Smooth muscle cell (in vitro differentiated cells): ENCODE data around the gene LCE7A. TPM values are rescaled to one million over a fixed set of nuclear protein-coding genes. Genes with fewer than 3 reads are reported as not detected.

Experiments used
- DNase-seq: peaks from one replicate; lab custom pipeline; 2025; ENCODE audit not compliant: unreplicated experiment; lab: John Stamatoyannopoulos, UW
- H2AFZ ChIP-seq: fragments of 200-600 bp; sonication (generic); 2 replicates; pipeline ENCODE4 v1.6.0; 2016; ENCODE audit warnings: antibody characterized with exemption, low read depth, mild to moderate bottlenecking
- H3F3A ChIP-seq: fragments of 200-600 bp; sonication (generic); 2 replicates; pipeline ENCODE4 v1.6.0; 2017; ENCODE audit warnings: antibody characterized with exemption, low read depth
- H3K27ac ChIP-seq: fragments of 200-600 bp; sonication (generic); 2 replicates; pipeline ENCODE4 v1.5.1; 2016; ENCODE audit warnings: low read depth, mild to moderate bottlenecking
- H3K27me3 ChIP-seq: fragments of 200-600 bp; sonication (generic); 2 replicates; pipeline ENCODE4 v1.6.1; 2016; ENCODE audit warnings: low read depth, mild to moderate bottlenecking
- H3K36me3 ChIP-seq: fragments of 200-600 bp; sonication (generic); 2 replicates; pipeline ENCODE4 v1.5.1; 2016; ENCODE audit warnings: low read depth
- H3K4me1 ChIP-seq: fragments of 200-600 bp; sonication (generic); 2 replicates; pipeline ENCODE4 v1.5.1; 2016; ENCODE audit warnings: low read depth
- H3K4me2 ChIP-seq: fragments of 200-600 bp; sonication (generic); 2 replicates; pipeline ENCODE4 v1.6.0; 2016; ENCODE audit warnings: mild to moderate bottlenecking
- H3K4me3 ChIP-seq: fragments of 200-600 bp; sonication (generic); 2 replicates; pipeline ENCODE4 v1.5.1; 2016; ENCODE audit warnings: mild to moderate bottlenecking
- H3K79me2 ChIP-seq: fragments of 200-600 bp; sonication (generic); 2 replicates; pipeline ENCODE4 v1.6.0; 2016; ENCODE audit warnings: low read depth, mild to moderate bottlenecking
- H3K9ac ChIP-seq: fragments of 200-600 bp; sonication (generic); 2 replicates; pipeline ENCODE4 v1.6.0; 2016; ENCODE audit warnings: low read depth
- H3K9me3 ChIP-seq: fragments of 200-600 bp; sonication (generic); replicated peaks from 2 replicates; pipeline ENCODE4 v1.5.1; 2016; ENCODE audit warnings: low read depth
- H4K20me1 ChIP-seq: fragments of 200-600 bp; sonication (generic); 2 replicates; pipeline ENCODE4 v1.6.0; 2016; ENCODE audit warnings: low read depth
- CTCF ChIP-seq: fragments of 200-600 bp; sonication (generic); IDR thresholded peaks from 2 replicates; pipeline ENCODE4 v1.5.1; 2017; ENCODE audit warnings: borderline replicate concordance, mild to moderate bottlenecking, antibody characterized with exemption; ENCODE audit not compliant: insufficient read depth, poor library complexity, severe bottlenecking
- WGBS: methylation state at CpG from one replicate; pipeline ENCODE4 v1.1.7; 2016; ENCODE audit warnings: low lambda C conversion rate; 5-methylcytosine and 5-hydroxymethylcytosine counted together
- polyA plus RNA-seq: library from polyadenylated mRNA; unstranded; fragments of >200 nt; fragmentation: Nextera tagmentation; extraction: Ambion mirVana; gene quantifications from 2 replicates; pipeline ENCODE4 v1.2.1, GENCODE V29; 2016
- total RNA-seq: library from RNA; depleted of rRNA; stranded (reverse); fragments of >200 nt; gene quantifications from 2 replicates; pipeline ENCODE4 v1.2.3, GENCODE V29; 2014

Gene LCE7A, protein sequence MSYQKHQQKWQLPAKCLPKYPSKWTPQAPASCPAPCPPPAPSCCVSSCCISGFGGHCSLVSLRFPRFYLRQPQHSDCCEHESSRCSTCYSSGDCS
- total RNA-seq, result not detected in 2 replicates
- polyA plus RNA-seq, result not detected in 2 replicates

GRCh38 chr1:152859696-152860095 lies at the start of gene LCE7A:
TSS of gene LCE7A (plus strand) at chr1:152859996. CDS start at chr1:152860698, 702 bp downstream.
- Histone ChIP-seq H3F3A (no peaks in the 10 kb centered on the region), H3K27me3 (no peaks in the 10 kb centered on the region), H3K27ac (no peak within 1 kb of the TSS), H3K4me3 (no peak within 1 kb of the TSS), H3K9me3 (peaks cover 16% of the 10 kb centered on the region), H3K4me2 (no peak within 1 kb of the TSS), H3K9ac (no peak within 1 kb of the TSS), H4K20me1 (no peaks in the 10 kb centered on the region), H2AFZ (no peak within 1 kb of the TSS), H3K36me3 (no peaks in the 10 kb centered on the region), H3K79me2 (no peaks in the 10 kb centered on the region), H3K4me1 (no peaks in the 10 kb centered on the region)
- no peak for TF ChIP-seq CTCF
- DNase-seq, result no peak
- WGBS, result 65% methylated on average over 3 of the region's 3 CpGs

GRCh38 chr1:152811050-152811449 lies 48.7 kb upstream of the LCE7A start:
- Histone ChIP-seq H3K4me3 (no peak overlapping the region), H3K9me3 (no peaks in the 10 kb centered on the region), H3K79me2 (no peaks in the 10 kb centered on the region), H3F3A (no peaks in the 10 kb centered on the region), H2AFZ (no peak overlapping the region), H3K4me2 (no peak overlapping the region), H3K4me1 (no peaks in the 10 kb centered on the region), H3K9ac (no peak overlapping the region), H4K20me1 (no peaks in the 10 kb centered on the region), H3K36me3 (no peaks in the 10 kb centered on the region), H3K27me3 (no peaks in the 10 kb centered on the region), H3K27ac (no peak overlapping the region)
- WGBS, result 59% methylated on average over 2 of the region's 2 CpGs
- no peak for TF ChIP-seq CTCF
- no peak for DNase-seq

DNA sequence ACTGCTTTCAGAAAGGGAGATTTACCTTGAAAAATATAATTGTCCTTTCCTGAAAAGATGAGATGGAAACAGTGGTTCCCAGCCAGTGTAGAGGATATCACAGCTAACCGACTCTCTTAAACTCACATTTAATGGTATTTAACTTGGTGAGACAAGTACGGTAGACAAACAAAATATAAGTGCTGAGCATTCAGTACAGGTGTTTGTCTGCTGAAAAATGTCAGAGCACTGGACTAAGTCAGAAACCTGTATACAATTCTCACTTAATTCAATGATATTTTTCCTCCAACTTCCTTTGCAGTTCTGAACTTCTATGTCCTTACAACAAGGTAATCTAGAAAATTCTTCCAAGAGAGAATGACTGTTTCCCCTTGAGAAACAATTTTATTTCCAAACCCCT lies 48.1 kb upstream of the LCE7A start, which contains the start of gene LCE1B:
Gene LCE1B (plus strand): TSS at position 301 of the 400 bp plus-strand sequence. CDS start 476 bp downstream, outside the sequence.
- Histone ChIP-seq H3K27ac (no peak within 1 kb of the TSS), H3F3A (no peaks in the 10 kb centered on the region), H3K79me2 (no peaks in the 10 kb centered on the region), H3K36me3 (no peaks in the 10 kb centered on the region), H3K4me2 (no peak within 1 kb of the TSS), H3K9ac (no peak within 1 kb of the TSS), H3K4me1 (no peaks in the 10 kb centered on the region), H3K27me3 (no peaks in the 10 kb centered on the region), H2AFZ (no peak within 1 kb of the TSS), H3K4me3 (no peak within 1 kb of the TSS), H3K9me3 (no peaks in the 10 kb centered on the region), H4K20me1 (no peaks in the 10 kb centered on the region)
- DNase-seq, result no peak
- no peak for TF ChIP-seq CTCF
- 84% methylated on average over 2 of the region's 2 CpGs for WGBS

DNA sequence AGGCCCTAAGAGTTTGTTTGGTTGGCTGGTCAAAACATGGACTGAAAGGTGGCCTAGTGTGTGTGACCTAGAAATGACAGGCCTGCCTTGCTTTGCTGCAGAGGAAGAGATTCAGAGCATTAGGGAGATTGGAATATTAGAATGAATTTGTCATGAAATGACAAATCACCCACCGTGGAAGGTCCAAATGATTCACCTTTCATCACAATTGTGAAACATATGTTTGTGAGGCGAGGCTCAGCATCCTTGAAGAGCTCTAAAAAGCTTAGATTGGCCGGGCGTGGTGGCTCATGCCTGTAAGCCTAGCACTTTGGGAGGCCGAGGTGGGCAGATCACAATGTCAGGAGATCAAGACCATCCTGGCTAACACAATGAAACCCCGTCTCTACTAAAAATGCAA lies 42.5 kb upstream of the LCE7A start:
- H3K27ac ChIP-seq, result no peak overlapping the region
- no peaks in the 10 kb centered on the region for H3K27me3 ChIP-seq
- no peaks in the 10 kb centered on the region for H4K20me1 ChIP-seq
- 62% methylated on average over 6 of the region's 6 CpGs for WGBS
- H3K4me1 ChIP-seq, result no peaks in the 10 kb centered on the region
- H2AFZ ChIP-seq, result no peak overlapping the region
- no peak overlapping the region for H3K9ac ChIP-seq
- no peak overlapping the region for H3K4me2 ChIP-seq
- no peaks in the 10 kb centered on the region for H3K9me3 ChIP-seq
- no peaks in the 10 kb centered on the region for H3K79me2 ChIP-seq
- no peaks in the 10 kb centered on the region for H3F3A ChIP-seq
- no peak for TF ChIP-seq CTCF
- DNase-seq, result no peak
- H3K36me3 ChIP-seq, result no peaks in the 10 kb centered on the region
- no peak overlapping the region for H3K4me3 ChIP-seq
